ENCODE results near the gene USP19. TPM values are rescaled to one million over a fixed set of nuclear protein-coding genes. Genes with fewer than 3 reads are reported as not detected.

Gene USP19
- total RNA-seq, 1 experiment from 2014 or later = 73.3 TPM

DNA sequence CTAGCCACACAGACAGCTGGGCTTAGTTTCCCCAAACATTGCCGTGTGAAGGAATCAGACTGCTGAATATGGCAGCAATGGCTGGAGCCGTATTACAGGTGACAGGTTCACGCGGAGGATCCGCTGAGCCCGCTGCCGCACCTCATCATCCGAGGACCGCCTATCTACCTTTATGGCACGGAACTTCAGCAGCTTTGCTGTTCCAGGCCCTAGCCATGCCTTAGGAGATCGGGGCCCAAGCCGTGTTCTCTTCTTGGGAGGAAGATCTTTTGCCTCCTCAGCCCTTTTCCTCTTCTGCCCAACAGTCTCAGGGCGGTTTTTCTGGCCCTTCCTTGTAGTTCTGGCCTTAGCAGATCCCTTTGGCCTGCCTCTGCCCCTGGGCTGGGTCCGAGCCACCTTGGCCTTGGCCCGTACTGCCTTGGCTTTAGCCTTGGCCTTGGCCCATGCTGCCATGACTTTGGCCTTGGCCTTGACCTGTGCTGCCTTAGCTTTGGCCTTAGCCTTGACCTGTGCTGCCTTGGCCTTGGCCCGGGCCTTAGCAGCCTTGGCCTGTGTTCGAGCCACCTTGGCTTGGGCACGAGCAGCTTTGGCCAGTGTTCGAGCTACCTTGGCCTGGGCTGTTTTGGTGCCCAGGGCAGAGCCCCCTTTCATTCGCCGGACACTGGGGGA, 42.3 kb upstream of the USP19 start:
- Mint-ChIP-seq H3K4me1 (peaks cover 18% of the 10 kb centered on the region), H3K36me3 (peaks cover 11% of the 10 kb centered on the region), H3K27me3 (ENCODE audit: low read depth) (peaks cover 9% of the 10 kb centered on the region), H3K4me3 (no peak overlapping the region), H3K27ac (no peak overlapping the region), H3K9me3 (no peaks in the 10 kb centered on the region)
- no peak for ATAC-seq
- DNase-seq (ENCODE audit: low spot score) = no peak
- POLR2A ChIA-PET = interaction anchor here (1.7 kb wide), 1 partner anchor 69 kb away, joined by 5 read pairs; the partner anchor contains the start of gene QRICH1
- TF ChIP-seq IRF2 (CRISPR knock-in tag; IDR thresholded peaks at IDR 0.05; ENCODE audit: borderline replicate concordance, low read depth) = no peak
- no peak for TF ChIP-seq ZNF219 (CRISPR knock-in tag; IDR thresholded peaks at IDR 0.05; ENCODE audit: borderline replicate concordance)
- CTCF ChIA-PET = interaction anchor here (1.1 to 1.7 kb wide), 2 partner anchors 8 to 69 kb away, joined by 3 to 6 read pairs; partner anchors contain the start of genes KLHDC8B and QRICH1

DNA sequence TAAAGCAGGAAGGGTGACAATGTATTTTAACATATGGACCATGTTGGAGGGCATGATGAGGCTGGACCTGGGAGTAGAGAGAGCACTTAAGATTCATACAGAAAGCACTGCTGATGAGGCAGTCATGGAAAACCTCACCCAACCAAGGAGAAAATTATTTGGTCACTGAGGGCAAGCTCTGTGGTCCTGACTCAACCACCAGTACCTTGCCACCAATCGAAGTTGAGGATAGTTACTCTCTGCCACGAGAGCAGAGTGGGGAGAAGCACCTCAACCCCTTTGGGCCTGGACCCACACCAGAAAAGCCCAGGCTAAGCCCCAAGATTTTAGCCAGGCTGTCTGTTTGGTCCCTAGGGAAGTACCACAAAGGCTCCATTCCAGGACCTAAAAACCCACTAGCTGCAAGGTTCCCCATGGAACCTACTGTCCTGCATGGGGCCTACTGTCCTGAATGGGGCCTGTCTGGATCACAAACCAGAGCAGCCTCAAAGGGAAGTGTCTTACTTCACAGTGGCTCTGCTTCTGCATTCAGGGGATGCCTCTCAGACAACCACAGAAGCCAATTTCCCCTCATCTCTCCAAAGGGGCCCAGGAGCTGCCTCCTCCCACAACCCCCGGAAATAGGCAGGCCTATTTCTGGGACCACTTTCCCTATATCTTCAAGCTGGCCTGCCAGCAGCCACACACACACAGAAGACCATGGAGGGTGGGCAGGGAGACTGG, 41.3 kb upstream of the USP19 start:
- no peak for DNase-seq (ENCODE audit: low spot score)

More for the DNA sequence above, 41.3 kb upstream of the USP19 start:
- TF ChIP-seq ZBTB21 (CRISPR knock-in tag; IDR thresholded peaks at IDR 0.05; ENCODE audit: borderline replicate concordance) (no peak), GTF2I (CRISPR knock-in tag; conservative IDR thresholded peaks at IDR 0.05) (no peak), SOX15 (CRISPR knock-in tag; IDR thresholded peaks at IDR 0.05) (no peak), HMGXB4 (CRISPR knock-in tag; IDR thresholded peaks at IDR 0.05) (no peak), CREB1 (CRISPR knock-in tag; IDR thresholded peaks at IDR 0.05) (no peak), RORB (CRISPR knock-in tag; IDR thresholded peaks at IDR 0.05) (no peak)
- TF ChIP-seq, protein P1, sequence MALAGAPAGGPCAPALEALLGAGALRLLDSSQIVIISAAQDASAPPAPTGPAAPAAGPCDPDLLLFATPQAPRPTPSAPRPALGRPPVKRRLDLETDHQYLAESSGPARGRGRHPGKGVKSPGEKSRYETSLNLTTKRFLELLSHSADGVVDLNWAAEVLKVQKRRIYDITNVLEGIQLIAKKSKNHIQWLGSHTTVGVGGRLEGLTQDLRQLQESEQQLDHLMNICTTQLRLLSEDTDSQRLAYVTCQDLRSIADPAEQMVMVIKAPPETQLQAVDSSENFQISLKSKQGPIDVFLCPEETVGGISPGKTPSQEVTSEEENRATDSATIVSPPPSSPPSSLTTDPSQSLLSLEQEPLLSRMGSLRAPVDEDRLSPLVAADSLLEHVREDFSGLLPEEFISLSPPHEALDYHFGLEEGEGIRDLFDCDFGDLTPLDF (CRISPR knock-in tag; IDR thresholded peaks at IDR 0.05) = no peak
- TF ChIP-seq, protein P2, sequence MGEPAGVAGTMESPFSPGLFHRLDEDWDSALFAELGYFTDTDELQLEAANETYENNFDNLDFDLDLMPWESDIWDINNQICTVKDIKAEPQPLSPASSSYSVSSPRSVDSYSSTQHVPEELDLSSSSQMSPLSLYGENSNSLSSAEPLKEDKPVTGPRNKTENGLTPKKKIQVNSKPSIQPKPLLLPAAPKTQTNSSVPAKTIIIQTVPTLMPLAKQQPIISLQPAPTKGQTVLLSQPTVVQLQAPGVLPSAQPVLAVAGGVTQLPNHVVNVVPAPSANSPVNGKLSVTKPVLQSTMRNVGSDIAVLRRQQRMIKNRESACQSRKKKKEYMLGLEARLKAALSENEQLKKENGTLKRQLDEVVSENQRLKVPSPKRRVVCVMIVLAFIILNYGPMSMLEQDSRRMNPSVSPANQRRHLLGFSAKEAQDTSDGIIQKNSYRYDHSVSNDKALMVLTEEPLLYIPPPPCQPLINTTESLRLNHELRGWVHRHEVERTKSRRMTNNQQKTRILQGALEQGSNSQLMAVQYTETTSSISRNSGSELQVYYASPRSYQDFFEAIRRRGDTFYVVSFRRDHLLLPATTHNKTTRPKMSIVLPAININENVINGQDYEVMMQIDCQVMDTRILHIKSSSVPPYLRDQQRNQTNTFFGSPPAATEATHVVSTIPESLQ (CRISPR knock-in tag; IDR thresholded peaks at IDR 0.05) = no peak
- TF ChIP-seq, protein P3, sequence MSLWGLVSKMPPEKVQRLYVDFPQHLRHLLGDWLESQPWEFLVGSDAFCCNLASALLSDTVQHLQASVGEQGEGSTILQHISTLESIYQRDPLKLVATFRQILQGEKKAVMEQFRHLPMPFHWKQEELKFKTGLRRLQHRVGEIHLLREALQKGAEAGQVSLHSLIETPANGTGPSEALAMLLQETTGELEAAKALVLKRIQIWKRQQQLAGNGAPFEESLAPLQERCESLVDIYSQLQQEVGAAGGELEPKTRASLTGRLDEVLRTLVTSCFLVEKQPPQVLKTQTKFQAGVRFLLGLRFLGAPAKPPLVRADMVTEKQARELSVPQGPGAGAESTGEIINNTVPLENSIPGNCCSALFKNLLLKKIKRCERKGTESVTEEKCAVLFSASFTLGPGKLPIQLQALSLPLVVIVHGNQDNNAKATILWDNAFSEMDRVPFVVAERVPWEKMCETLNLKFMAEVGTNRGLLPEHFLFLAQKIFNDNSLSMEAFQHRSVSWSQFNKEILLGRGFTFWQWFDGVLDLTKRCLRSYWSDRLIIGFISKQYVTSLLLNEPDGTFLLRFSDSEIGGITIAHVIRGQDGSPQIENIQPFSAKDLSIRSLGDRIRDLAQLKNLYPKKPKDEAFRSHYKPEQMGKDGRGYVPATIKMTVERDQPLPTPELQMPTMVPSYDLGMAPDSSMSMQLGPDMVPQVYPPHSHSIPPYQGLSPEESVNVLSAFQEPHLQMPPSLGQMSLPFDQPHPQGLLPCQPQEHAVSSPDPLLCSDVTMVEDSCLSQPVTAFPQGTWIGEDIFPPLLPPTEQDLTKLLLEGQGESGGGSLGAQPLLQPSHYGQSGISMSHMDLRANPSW (CRISPR knock-in tag; conservative IDR thresholded peaks at IDR 0.05; ENCODE audit: low read depth) = no peak
- H3K27ac Mint-ChIP-seq = no peak overlapping the region
- ATAC-seq = no peak
- H3K4me3 Mint-ChIP-seq = no peak overlapping the region
- ChIA-PET CTCF (interaction anchor here (1.1 to 1.7 kb wide), 2 partner anchors 9 to 68 kb away, joined by 3 to 6 read pairs; partner anchors contain the start of genes KLHDC8B and QRICH1), POLR2A (interaction anchor here (1.7 kb wide), 1 partner anchor 68 kb away, joined by 5 read pairs; the partner anchor contains the start of gene QRICH1)
- peaks cover under 1% of the 10 kb centered on the region; the same call in 1 of the 2 replicates for H3K27me3 Mint-ChIP-seq (ENCODE audit: low read depth)
- peaks cover 18% of the 10 kb centered on the region for H3K4me1 Mint-ChIP-seq
- H3K36me3 Mint-ChIP-seq = peaks cover 11% of the 10 kb centered on the region
- H3K9me3 Mint-ChIP-seq = no peaks in the 10 kb centered on the region
